OCI-LY3 (cell line): ENCODE measurements around the gene POU2F2.
A peak's percentile ranks its signal among the peaks of the same experiment; 100 is the strongest.

Source experiments
- H2AFZ ChIP-seq: fragments of 200-600, 300-600 bp; shearing (Covaris generic); 2 replicates; pipeline ENCODE4 v1.6.0; 2014; ENCODE audit warnings: antibody characterized with exemption, low read depth, low read length
- H3K27ac ChIP-seq: fragments of 200-600, 300-600 bp; sonication (generic); 2 replicates; pipeline ENCODE4 v1.5.1; 2014; ENCODE audit warnings: mild to moderate bottlenecking, low read length, moderate library complexity, mixed read lengths
- H3K27me3 ChIP-seq: fragments of 200-600, 300-600 bp; sonication (generic); 2 replicates; pipeline ENCODE4 v1.6.1; 2014; ENCODE audit warnings: low read depth, low read length, mixed read lengths
- H3K36me3 ChIP-seq: fragments of 200-600, 300-600 bp; sonication (generic); replicated peaks from 2 replicates; pipeline ENCODE3; 2014; ENCODE audit warnings: low read depth, low read length, mixed read lengths
- H3K4me1 ChIP-seq: fragments of 300-600, 200-600 bp; sonication (generic); 2 replicates; pipeline ENCODE4 v1.6.1; 2014; ENCODE audit warnings: low read length, mixed read lengths
- H3K4me2 ChIP-seq: fragments of 200-600, 300-600 bp; sonication (generic); 2 replicates; pipeline ENCODE4 v1.6.1; 2014; ENCODE audit warnings: low read length, mixed read lengths
- H3K4me3 ChIP-seq: fragments of 300-600, 200-600 bp; sonication (generic); 2 replicates; pipeline ENCODE4 v1.5.1; 2014; ENCODE audit warnings: antibody characterized with exemption, mild to moderate bottlenecking, low read length, moderate library complexity
- H3K79me2 ChIP-seq: fragments of 300-600, 200-600 bp; shearing (Covaris generic); 2 replicates; pipeline ENCODE4 v1.6.1; 2014; ENCODE audit warnings: mild to moderate bottlenecking, low read length, mixed read lengths
- H3K9ac ChIP-seq: fragments of 300-600, 200-600 bp; shearing (Covaris generic); 2 replicates; pipeline ENCODE4 v1.6.0; 2014; ENCODE audit warnings: mild to moderate bottlenecking, low read length, moderate library complexity
- H3K9me3 ChIP-seq: fragments of 200-600, 300-600 bp; shearing (Covaris generic); 2 replicates; pipeline ENCODE4 v1.6.1; 2014; ENCODE audit warnings: low read length, mixed read lengths; ENCODE audit not compliant: insufficient read depth
- H4K20me1 ChIP-seq: fragments of 200-600, 300-600 bp; sonication (generic); 2 replicates; pipeline ENCODE4 v1.6.1; 2016; ENCODE audit warnings: low read length, mixed read lengths; ENCODE audit not compliant: insufficient read depth
- EZH2phosphoT487 ChIP-seq: fragments of 200-600 bp; shearing (Covaris generic); IDR thresholded peaks from 2 replicates; pipeline ENCODE4 v1.6.1; 2018; ENCODE audit warnings: antibody characterized with exemption, mixed run types, low read depth
- TF ChIP-seq, protein P1 (sequence below): fragments of 200-600, 300-600 bp; sonication (generic); IDR thresholded peaks from 2 replicates; pipeline ENCODE4 v1.5.1; 2014; ENCODE audit warnings: antibody characterized with exemption, low read length, low read depth

POU2F2 gene

DNA sequence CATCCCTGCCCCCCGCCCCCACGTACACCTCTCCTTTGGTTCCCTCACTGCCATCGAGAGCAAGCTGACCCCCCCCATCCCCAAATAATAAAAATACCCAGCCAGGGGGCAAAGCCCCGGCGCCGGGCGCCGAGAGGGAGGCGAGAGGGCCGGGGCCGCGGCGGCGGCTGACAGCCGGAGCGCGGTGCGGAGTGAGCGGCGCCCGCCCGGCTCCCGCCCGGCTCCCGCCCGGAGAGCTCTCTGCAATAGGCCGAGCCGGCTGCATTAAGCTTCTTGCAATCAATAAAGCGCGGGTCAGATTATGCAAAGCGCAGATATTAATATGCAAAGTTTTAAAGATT lies 44.4 kb upstream of the POU2F2 start:
- Histone ChIP-seq H3K4me3 (peak overlapping the region; percentile 73), H3K4me2 (peak overlapping the region; percentile 71), H3K27ac (no peak overlapping the region), H3K9me3 (no peaks in the 10 kb centered on the region), H3K4me1 (peaks cover 7% of the 10 kb centered on the region), H3K79me2 (no peaks in the 10 kb centered on the region), H3K36me3 (no peaks in the 10 kb centered on the region), H3K27me3 (peaks cover 51% of the 10 kb centered on the region), H4K20me1 (no peaks in the 10 kb centered on the region), H2AFZ (peak overlapping the region; percentile 58; the same call in 1 of the 2 replicates), H3K9ac (peak overlapping the region; percentile 19; the same call in 1 of the 2 replicates)
- TF ChIP-seq, protein P1, sequence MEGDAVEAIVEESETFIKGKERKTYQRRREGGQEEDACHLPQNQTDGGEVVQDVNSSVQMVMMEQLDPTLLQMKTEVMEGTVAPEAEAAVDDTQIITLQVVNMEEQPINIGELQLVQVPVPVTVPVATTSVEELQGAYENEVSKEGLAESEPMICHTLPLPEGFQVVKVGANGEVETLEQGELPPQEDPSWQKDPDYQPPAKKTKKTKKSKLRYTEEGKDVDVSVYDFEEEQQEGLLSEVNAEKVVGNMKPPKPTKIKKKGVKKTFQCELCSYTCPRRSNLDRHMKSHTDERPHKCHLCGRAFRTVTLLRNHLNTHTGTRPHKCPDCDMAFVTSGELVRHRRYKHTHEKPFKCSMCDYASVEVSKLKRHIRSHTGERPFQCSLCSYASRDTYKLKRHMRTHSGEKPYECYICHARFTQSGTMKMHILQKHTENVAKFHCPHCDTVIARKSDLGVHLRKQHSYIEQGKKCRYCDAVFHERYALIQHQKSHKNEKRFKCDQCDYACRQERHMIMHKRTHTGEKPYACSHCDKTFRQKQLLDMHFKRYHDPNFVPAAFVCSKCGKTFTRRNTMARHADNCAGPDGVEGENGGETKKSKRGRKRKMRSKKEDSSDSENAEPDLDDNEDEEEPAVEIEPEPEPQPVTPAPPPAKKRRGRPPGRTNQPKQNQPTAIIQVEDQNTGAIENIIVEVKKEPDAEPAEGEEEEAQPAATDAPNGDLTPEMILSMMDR: no peak
- no peak for TF ChIP-seq EZH2phosphoT487

DNA sequence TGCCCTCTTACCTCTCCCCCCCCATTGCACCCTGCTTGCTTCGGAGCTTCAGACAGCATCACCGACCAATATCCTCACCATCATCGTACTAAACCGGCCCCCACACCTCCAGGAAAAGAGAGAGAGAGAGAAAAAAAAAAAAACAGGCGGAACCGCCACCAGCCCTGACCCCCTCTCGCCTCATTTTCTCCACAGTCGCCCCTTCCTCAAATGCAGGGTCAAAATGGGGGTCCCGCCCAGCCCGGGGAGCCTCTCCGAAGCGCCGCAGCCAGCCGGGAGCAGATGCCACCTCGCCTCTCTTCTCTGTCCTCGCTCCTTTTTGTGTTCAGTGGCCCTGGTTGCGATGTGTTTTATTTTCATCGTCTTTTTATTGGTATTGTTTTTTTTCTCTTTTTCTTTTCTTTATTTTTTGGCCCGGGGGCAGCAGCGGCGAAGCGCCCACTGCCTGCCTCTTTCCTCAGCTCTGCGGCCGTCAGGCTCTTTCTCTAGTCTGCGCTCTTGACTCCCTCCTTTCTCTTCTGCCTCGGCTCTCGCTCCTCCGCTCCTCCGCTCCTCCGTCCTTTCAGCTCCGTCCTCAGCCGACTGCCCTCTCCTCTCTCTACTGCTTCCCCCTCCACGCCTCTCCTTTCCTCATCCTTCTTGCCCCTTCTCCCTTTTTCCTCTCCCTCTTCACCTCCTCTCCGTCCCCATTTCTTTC lies 43.9 kb upstream of the POU2F2 start:
- Histone ChIP-seq H3K9me3 (no peaks in the 10 kb centered on the region), H3K27me3 (peaks cover 50% of the 10 kb centered on the region), H3K79me2 (no peaks in the 10 kb centered on the region), H3K27ac (no peak overlapping the region), H3K4me1 (peaks cover 7% of the 10 kb centered on the region), H3K9ac (peak overlapping the region; percentile 19; the same call in 1 of the 2 replicates), H3K4me2 (peak overlapping the region; percentile 71), H2AFZ (peak overlapping the region; percentile 58; the same call in 1 of the 2 replicates), H3K4me3 (peak overlapping the region; percentile 73), H4K20me1 (no peaks in the 10 kb centered on the region), H3K36me3 (no peaks in the 10 kb centered on the region)
- TF ChIP-seq EZH2phosphoT487: no peak
- TF ChIP-seq, protein P1: no peak

DNA sequence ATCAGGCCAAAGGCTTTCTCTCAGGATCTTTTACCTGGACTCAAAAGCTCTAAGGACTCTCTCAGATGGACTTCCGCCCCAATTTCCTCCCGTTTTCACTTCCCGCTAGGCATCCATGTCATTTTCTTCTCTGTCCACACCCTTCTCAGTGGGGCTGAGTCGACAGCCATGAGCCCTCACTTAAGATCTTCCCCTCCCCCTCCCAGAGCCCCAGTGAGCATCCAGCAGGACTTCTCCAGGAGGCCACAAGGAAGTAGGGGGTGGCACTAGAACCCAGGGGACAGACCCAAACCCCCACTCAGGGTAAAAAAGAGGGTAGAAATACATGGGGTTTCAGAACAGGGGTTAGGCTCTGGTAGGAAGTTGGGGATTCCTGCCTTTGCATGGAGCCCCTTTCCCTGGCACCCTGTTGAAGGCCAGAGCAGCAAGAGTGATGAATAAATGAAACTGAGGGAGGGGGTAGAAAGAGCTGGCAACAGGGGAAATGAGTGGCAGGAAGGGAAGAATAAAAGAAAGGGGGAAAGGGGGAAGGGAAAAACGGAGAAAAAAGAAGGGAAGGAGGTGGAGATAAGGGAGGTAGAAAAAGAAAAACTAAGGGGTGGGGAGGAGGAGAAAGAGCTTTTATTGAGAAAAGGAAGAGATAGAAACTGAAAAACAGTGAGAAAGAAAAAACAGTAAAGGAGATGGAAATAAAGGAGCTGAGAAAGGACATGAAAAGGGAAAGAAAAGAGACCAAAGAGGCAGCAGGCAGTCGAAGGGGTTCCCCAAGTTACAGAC lies 42.9 kb upstream of the POU2F2 start:
- H3K27ac ChIP-seq: no peak overlapping the region
- H2AFZ ChIP-seq: no peak overlapping the region
- TF ChIP-seq EZH2phosphoT487: no peak
- TF ChIP-seq, protein P1: no peak
- H4K20me1 ChIP-seq: no peaks in the 10 kb centered on the region
- no peaks in the 10 kb centered on the region for H3K36me3 ChIP-seq
- H3K4me1 ChIP-seq: peaks cover 7% of the 10 kb centered on the region
- peaks cover 41% of the 10 kb centered on the region for H3K27me3 ChIP-seq
- no peaks in the 10 kb centered on the region for H3K9me3 ChIP-seq
- no peaks in the 10 kb centered on the region for H3K79me2 ChIP-seq
- no peak overlapping the region for H3K4me3 ChIP-seq
- no peak overlapping the region for H3K9ac ChIP-seq
- no peak overlapping the region for H3K4me2 ChIP-seq

DNA sequence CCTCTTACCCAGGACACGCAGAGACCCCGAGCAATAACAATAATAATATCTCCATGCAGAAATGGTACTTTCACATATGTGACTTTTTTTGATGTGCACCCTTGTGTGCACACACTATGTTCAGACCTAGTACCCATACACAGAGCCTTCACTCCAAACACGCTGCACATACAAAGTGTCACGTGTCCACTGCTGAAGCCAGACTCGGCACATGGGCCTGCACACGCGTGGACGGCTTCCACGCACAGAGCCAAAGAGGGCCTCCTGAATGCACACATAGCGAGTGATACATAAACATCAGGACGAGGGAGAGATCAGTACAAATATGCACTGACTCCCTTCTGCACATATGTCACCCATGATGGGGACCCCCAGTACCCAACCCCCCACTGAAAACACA lies 41.9 kb upstream of the POU2F2 start:
- Histone ChIP-seq H4K20me1 (no peaks in the 10 kb centered on the region), H3K9ac (no peak overlapping the region), H3K4me2 (no peak overlapping the region), H3K27ac (no peak overlapping the region), H3K4me3 (no peak overlapping the region), H2AFZ (no peak overlapping the region), H3K79me2 (no peaks in the 10 kb centered on the region), H3K36me3 (no peaks in the 10 kb centered on the region), H3K9me3 (no peaks in the 10 kb centered on the region), H3K27me3 (peaks cover 31% of the 10 kb centered on the region), H3K4me1 (peaks cover 7% of the 10 kb centered on the region)
- TF ChIP-seq, protein P1: no peak
- TF ChIP-seq EZH2phosphoT487: no peak
